VCaP (cell line): Measurements from ENCODE around the gene RAN.
"Not testable (repeated sequence)": the region's sequence is repeated elsewhere in the genome, so short reads cannot be mapped to it uniquely, and the experiment has no call there.

ENCODE experiments used
- H3K27ac ChIP-seq: fragments of 450-650 bp; 2 replicates; pipeline ENCODE4 v1.5.1; 2017
- TF ChIP-seq, protein P1 (sequence below): fragments of 450-650 bp; conservative IDR thresholded peaks from 2 replicates; pipeline ENCODE4 v1.5.1; 2017; ENCODE audit warnings: mild to moderate bottlenecking, moderate library complexity

Gene RAN

DNA sequence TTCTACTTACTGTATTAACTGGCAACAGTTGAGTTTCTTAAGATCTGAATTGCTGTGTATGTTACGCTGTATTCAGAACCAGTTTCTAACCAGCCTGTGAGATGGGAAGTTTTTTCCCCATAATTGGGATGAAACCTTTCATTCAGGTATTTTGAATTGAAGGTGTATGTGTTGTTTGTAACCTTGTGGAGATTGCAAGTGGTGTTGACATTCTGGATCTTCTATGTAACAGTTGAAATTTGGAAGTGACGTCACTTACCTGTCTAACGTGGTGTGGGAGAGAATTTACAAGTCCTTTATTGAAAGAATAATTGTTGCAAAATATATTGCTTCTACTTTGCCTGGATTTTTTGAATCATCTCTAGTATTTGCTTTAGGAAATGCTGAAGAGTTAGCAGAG lies 5.5 kb downstream of the RAN start:
- no peak overlapping the region for H3K27ac ChIP-seq
- TF ChIP-seq, protein P1, sequence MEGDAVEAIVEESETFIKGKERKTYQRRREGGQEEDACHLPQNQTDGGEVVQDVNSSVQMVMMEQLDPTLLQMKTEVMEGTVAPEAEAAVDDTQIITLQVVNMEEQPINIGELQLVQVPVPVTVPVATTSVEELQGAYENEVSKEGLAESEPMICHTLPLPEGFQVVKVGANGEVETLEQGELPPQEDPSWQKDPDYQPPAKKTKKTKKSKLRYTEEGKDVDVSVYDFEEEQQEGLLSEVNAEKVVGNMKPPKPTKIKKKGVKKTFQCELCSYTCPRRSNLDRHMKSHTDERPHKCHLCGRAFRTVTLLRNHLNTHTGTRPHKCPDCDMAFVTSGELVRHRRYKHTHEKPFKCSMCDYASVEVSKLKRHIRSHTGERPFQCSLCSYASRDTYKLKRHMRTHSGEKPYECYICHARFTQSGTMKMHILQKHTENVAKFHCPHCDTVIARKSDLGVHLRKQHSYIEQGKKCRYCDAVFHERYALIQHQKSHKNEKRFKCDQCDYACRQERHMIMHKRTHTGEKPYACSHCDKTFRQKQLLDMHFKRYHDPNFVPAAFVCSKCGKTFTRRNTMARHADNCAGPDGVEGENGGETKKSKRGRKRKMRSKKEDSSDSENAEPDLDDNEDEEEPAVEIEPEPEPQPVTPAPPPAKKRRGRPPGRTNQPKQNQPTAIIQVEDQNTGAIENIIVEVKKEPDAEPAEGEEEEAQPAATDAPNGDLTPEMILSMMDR = no peak

DNA sequence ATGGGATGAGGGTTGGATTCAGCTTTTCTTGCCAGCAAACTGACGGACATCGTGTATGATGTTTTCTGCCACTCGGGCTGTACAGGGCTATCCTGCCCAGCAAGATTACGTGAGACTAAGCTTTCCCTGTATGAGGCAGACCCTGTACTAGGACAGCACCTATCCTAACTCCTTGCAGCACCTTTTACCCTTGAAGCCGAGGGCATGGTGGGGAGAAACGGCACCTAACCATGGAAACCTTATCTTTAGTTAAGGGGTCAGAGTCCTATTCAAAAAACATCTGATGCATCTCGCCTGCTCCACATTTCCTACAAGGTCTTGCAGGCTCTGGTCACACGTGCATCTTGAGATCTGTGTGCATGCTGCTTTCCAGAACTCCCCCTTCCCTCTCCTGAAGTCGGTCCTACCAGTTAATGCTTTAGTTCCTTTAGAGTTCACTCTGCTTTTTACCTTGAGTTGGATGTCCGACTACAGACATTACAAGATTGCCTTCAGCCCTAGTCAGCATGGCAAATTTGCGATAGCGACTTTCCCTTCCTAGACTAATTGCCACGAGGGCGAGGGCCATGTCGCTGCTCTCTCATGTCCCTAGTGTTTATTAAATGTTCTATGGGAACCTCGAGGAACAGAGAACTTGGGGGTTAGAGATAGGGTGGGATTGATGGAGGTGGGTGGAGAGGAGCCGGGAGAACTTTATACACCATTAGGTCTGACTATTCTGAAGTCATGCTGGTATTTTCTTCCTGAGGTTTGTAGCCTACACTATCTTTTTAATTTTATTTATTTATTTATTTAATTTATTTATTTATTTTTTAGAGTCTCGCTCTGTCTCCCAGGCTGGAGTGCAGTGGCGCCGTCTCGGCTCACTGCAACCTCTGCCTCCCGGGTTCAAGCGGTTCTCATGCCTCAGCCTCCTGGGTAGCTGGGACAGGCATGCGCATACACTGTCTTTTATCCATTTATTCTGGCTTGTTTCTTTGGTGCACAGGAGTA lies 6.6 kb downstream of the RAN start:
- TF ChIP-seq, protein P1 = no peak
- no peak overlapping the region for H3K27ac ChIP-seq

DNA sequence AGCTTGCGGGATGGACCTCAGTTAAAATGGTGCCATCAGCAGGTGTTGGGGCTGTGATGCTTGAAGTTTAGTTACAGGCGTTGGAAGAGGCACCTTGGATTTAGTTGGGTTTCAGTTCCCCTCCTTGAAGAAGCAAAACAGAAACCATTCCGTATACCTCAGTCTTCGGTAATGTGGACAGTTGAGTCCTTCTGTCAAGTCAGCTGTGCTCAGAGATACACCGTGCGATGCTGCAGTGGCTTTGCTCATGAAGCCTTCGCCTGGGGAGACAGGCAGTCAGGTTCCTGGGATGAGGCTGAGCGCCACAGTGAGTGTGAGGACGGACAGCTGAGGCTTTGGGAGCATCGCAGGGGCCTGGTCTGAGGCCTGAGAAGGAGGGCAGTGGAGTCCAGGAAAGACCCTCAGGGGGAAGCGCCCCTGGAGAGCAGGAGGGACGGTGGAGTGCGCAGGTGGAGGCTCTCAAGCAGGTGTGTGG lies 7.4 kb downstream of the RAN start:
- TF ChIP-seq, protein P1 = no peak
- H3K27ac ChIP-seq = no peak overlapping the region

DNA sequence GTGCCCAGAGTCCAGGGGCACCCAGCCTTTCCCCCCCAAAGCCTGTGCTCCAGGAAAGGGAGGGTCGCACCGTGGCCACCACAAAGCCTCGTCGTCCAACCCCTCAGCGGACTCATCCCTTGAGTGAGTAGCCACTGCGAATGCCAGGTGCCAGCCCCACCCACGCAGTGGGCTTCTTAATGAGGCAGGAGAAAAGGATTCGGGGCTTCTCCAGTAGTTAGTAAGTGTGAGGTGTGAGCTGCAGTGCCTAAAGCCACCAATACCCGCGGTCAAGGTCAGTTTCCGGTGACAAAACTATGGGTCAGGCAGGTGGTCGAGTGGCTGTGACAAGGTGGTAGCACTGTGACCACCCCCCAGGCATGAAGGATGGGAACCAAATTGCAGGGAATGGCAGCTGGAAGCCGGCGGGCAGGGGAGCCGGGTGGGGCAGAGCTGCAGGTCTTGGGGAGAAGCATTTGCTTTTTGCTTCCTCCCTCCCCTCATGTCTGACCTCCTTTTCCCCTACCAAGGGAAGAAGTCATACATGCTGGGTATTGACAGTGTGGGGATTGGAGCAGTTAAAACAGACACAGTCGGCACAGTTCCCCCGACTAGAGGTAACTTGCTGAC lies 8.0 kb downstream of the RAN start:
- H3K27ac ChIP-seq = no peak overlapping the region
- TF ChIP-seq, protein P1 = no peak

DNA sequence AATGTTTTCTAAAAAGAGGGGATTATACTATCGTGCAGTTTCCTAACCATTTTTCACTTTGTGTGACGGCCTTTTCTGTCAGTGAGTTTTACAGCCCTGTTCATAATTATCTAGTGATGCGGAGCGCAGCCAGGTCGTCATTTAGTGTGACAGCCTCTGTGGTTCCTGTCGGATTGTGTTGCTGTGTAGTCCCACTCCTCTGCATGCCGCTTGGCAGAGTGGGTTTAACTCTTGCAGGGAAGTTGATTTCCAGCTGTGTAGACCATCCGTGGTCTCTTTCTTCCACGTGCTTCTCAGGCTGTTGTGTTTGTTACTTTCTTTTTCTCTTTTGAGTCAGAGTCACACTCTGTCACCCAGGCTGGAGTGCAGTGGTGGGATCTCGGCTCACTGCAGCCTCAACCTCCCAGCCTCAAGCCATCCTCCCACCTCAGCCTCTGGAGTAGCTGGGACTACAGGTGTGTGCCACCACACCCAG lies 8.6 kb downstream of the RAN start:
- TF ChIP-seq, protein P1 = no peak
- H3K27ac ChIP-seq = no peak overlapping the region

DNA sequence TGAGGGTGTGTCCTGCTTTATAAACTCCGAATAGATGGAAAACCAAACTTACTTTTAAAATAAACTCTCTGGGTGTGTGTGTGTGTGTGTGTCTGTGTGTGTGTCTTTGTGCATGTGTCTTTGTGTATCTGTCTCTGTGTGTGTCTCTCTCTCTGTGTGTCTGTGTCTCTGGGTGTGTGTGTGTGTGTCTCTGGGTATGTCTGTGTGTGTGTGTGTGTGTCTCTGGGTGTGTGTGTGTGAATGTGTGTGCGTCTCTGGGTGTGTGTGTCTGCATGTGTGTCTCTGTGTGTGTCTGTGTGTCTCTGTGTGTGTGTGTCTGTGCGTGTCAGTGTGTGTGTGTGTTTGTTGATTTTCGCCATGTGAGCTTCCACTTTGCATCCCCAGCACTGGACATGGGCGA lies 9.2 kb downstream of the RAN start:
- TF ChIP-seq, protein P1 = no peak
- H3K27ac ChIP-seq = no peak overlapping the region

DNA sequence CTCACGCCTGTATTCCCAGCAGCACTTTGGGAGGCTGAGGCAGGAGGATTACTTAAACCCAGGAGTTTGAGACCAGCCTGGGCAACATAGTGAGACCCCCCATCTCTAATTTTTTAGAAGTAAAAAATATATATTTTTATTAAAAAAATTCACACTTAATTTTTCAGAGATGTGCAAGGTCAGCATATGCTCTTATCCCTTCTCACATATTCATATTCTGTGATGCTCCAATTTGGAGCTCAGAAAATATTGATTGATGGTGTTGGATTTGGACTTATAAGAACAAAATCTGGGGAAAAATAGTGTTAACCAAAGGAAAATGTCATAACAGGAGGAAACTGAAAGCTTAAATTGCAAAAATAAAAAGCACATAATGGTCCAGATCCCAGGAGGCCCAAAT lies 9.7 kb downstream of the RAN start:
- TF ChIP-seq, protein P1 = no peak
- no peak overlapping the region for H3K27ac ChIP-seq

DNA sequence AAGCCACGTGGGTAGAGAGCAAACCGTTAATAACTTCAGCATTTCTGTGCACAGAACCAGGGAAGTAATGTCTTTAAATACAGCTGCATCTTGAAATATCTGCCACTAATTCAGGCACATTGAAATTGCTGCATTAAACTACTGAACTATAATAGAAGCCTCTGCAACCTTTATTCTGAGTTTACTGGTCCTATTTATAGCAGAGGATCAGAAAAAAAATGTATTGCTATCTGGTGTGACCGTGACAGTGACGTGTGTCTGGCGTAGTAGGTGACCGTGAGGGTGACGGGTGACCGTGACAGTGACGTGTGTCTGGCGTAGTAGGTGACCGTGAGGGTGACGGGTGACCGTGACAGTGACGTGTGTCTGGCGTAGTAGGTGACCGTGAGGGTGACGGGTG lies 15.3 kb downstream of the RAN start:
- not testable (repeated sequence) for H3K27ac ChIP-seq
